GM10847 (cell line): ENCODE data around the gene MAP4.
A peak's percentile ranks its signal among the peaks of the same experiment; 100 is the strongest.

Experiments used
- POLR2A ChIP-seq: IDR thresholded peaks from 2 replicates; pipeline ENCODE4 v1.6.1; 2011; ENCODE audit not compliant: insufficient read length; ENCODE audit errors: extremely low read depth

The MAP4 gene

DNA sequence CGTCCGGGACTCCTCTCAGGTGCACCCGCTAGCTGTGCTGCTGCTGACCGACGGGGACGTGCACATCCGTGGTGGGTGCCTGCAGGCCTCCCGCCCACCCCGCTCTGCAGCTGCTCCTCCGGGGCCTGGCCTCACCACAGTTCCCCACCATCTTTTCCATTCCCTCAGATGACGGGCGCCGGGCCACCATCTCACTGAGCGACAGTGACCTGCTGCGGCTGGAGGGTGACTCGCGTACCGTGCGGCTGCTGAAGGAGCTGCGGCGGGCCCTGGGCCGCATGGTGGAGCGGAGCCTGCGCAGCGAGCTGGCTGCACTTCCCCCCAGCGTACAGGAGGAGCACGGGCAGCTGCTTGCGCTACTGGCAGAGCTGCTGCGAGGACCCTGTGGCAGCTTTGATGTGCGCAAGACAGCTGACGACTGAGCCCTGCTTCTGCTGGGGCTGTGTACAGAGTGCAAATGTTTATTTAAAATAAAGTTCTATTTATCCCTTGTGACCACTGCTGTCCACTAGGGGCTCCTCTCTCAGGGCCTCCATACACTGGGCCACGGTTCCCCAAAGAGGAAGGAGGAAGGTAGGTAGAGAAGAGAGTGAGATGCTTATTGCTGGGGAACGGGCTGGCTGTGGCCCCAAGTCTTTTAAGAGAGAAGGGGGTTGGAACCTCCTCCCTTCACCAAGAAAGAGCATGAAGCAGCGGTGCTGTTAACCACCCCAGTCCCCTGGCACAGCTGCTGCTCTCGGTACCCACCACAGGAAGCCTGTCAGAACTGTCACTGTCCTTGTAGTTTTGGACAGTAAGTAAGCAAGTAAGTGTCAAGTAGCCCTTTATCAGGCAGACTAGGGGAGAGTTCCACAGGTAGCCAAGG is 166.3 kb downstream of the MAP4 start:
- TF ChIP-seq POLR2A = no peak

GRCh38 chr3:47849186-47849698 is 167.0 kb downstream of the MAP4 start:
- TF ChIP-seq POLR2A = no peak

- TF ChIP-seq POLR2A = no peak
These were observed 167.6 kb downstream of the MAP4 start for GRCh38 chr3:47848599-47849117.

- no peak for TF ChIP-seq POLR2A
These were observed 168.3 kb downstream of the MAP4 start for GRCh38 chr3:47847801-47848518.

- no peak for TF ChIP-seq POLR2A
These were observed 169.0 kb downstream of the MAP4 start for GRCh38 chr3:47847260-47847659.

GRCh38 chr3:47846880-47847248 is 169.4 kb downstream of the MAP4 start:
- no peak for TF ChIP-seq POLR2A

GRCh38 chr3:47846186-47846879 is 169.9 kb downstream of the MAP4 start:
- TF ChIP-seq POLR2A = no peak

DNA sequence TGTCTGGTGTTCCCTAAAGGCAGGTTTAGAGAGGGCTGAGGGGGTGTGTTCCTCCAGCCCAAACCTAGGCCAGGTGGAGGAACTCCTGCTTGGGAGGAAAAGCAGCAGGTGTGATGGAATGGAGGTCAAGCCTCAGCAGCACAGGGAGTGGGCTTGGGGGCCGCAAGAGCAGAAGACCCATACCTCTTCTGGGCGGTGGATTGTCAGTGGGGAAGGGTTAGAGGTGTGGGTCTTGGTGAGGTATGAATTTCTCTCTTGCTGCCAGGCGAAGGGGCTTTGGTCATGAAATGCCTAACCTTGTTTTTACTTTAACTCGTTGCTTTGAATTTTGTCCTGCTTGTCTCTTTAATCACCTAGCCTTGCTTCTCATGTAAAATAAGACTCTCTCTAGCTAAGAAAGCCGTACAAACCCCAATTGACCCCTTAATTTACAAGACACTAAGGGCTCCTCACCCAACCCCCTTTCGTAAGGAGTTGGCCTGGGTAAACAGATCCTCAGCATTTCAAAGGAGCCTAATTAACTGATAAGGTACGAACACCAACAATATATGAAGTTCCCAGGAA is 174.3 kb downstream of the MAP4 start:
- no peak for TF ChIP-seq POLR2A

- TF ChIP-seq POLR2A = no peak
These were observed 177.7 kb downstream of the MAP4 start for GRCh38 chr3:47838503-47838902.

DNA sequence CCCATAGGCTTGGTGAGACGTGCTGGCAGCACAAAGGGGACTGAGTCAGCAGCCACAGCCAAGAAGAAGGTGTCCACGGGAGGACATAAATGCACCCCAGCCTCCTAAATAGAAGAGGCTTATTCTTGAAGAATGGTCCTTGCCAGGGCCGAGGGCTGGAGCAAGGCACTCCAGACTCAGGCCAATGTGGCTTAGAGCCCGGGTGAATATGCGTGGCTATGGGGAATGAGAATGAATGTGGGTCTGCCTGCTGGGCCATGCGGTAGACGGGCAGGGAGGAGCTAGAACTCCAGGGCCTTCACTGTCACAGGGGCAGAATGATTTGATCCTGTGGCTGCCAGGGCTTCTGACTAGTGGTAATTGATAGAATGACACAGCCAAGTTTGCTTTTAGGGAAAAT is 179.2 kb downstream of the MAP4 start:
- no peak for TF ChIP-seq POLR2A

GRCh38 chr3:47825590-47825989 is 190.6 kb downstream of the MAP4 start:
- TF ChIP-seq POLR2A = no peak

GRCh38 chr3:47824541-47825473 is 191.4 kb downstream of the MAP4 start:
- TF ChIP-seq POLR2A = peak; percentile 75

GRCh38 chr3:47817609-47818008 is 198.6 kb downstream of the MAP4 start:
- no peak for TF ChIP-seq POLR2A

DNA sequence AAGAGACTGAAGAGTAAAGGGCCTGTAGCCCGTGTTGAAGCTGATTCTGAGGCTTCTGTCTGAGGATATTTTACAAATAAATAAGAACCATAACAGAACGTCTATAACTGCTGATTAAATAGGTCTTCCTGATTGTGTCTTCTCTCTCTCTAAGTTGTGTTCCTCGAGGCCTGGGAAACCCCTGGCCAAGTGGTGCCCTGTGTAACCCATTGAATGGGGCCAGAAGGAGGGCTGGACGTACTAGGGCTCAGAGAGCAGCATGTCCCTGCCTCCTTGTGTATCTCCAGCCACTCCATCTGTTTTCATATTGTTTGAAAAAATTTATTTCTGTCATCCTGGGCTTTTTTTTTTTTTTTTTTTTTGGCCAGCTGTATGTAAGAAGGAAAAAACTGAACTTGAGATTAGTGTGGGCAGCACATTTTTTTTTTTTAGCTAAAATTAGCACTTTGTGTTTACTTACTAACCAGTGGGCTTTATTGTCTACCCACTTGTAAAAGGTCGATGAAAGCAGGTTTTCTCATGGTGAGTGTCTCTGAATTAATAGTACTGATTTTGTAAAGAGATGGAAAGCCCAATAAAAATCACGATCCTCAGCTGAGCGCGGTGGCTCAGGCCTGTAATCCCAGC is 202.6 kb downstream of the MAP4 start:
- no peak for TF ChIP-seq POLR2A

DNA sequence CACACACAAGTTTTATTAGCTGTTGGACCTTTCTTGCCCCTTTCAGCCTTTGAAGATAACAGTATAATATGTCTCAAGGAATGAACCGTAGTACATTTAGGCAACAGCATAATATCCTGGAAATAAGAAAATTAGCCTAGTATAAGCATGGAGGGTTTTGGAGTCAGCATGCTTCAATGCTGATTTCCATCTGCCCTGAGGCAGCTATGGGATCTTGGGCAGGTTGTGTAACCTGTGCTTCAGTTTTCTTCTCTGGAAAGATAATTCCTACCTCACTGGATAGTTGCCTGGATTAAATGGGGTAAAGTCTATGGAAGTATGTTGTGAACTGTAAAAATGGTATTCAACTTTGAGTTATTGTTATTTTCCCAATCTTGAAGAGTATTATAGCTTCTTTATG is 211.6 kb downstream of the MAP4 start:
- TF ChIP-seq POLR2A = no peak
